ENCODE data around the gene MED25. TPM values are rescaled to one million over a fixed set of nuclear protein-coding genes. Genes with fewer than 3 reads are reported as not detected.

Gene MED25
- total and polyA plus RNA-seq, 4 donors, result 42.6 to 75.2 (median 48.1) TPM

GRCh38 chr19:49787746-49788145 is 30.3 kb upstream of the MED25 start:
- H3K27me3 ChIP-seq (ENCODE audit: control insufficient read depth in 3 of 3, insufficient read depth in 3 of 3, low read length in 2 of 3), result no peaks in the 10 kb centered on the region
- no peak for ATAC-seq (ENCODE audit: insufficient read depth, low FRiP score)
- no peak for DNase-seq
- no peak for TF ChIP-seq CTCF (IDR thresholded peaks at IDR 0.05; ENCODE audit: control extremely low read depth, extremely low read depth)
- H3K9me3 ChIP-seq (ENCODE audit: control insufficient read depth in 4 of 4, insufficient read depth in 3 of 4, low read length in 3 of 4), result no peaks in the 10 kb centered on the region
- no peak overlapping the region for H3K4me3 ChIP-seq
- no peak overlapping the region for H3K27ac ChIP-seq (ENCODE audit: low read depth in 1 of 2, low read length in 1 of 2)
- no peak overlapping the region for H3K9ac ChIP-seq (ENCODE audit: insufficient read depth in 1 of 2, low read length in 2 of 2)
- WGBS, 2 donors, result 90 to 94% methylated on average over 5 of the region's 5 CpGs
- H3K4me1 ChIP-seq (ENCODE audit: control insufficient read depth in 5 of 5, insufficient read depth in 5 of 5, low read length in 5 of 5), result no peaks in the 10 kb centered on the region
- H3K36me3 ChIP-seq (ENCODE audit: control insufficient read depth in 4 of 4, insufficient read depth in 4 of 4, low read length in 4 of 4), result peaks cover 16 to 55% (median 37%) of the 10 kb centered on the region in 4 donors

GRCh38 chr19:49788857-49789256 is 29.2 kb upstream of the MED25 start:
- DNase-seq, result no peak

GRCh38 chr19:49790866-49791265 is 27.2 kb upstream of the MED25 start:
- TF ChIP-seq CTCF (IDR thresholded peaks at IDR 0.05; ENCODE audit: control extremely low read depth, extremely low read depth), result no peak
- H3K4me1 ChIP-seq (ENCODE audit: control insufficient read depth in 5 of 5, insufficient read depth in 5 of 5, low read length in 5 of 5), result no peaks in the 10 kb centered on the region
- WGBS, 2 donors, result 80 to 85% methylated on average over 9 of the region's 9 CpGs
- no peaks in the 10 kb centered on the region for H3K9me3 ChIP-seq (ENCODE audit: control insufficient read depth in 4 of 4, insufficient read depth in 3 of 4, low read length in 3 of 4)
- H3K4me3 ChIP-seq, result no peak overlapping the region
- no peak overlapping the region for H3K9ac ChIP-seq (ENCODE audit: insufficient read depth in 1 of 2, low read length in 2 of 2)
- DNase-seq (no peak), ATAC-seq (ENCODE audit: insufficient read depth, low FRiP score) (no peak)
- H3K27me3 ChIP-seq (ENCODE audit: control insufficient read depth in 3 of 3, insufficient read depth in 3 of 3, low read length in 2 of 3), result no peaks in the 10 kb centered on the region
- peaks cover 4 to 61% (median 37%) of the 10 kb centered on the region in 4 donors for H3K36me3 ChIP-seq (ENCODE audit: control insufficient read depth in 4 of 4, insufficient read depth in 4 of 4, low read length in 4 of 4)
- H3K27ac ChIP-seq (ENCODE audit: low read depth in 1 of 2, low read length in 1 of 2), result no peak overlapping the region

More at GRCh38 chr19:49788857-49789256, 29.2 kb upstream of the MED25 start:
- H3K4me3 ChIP-seq, result no peak overlapping the region
- 89 to 90% methylated on average over 10 of the region's 10 CpGs for WGBS, 2 donors
- no peak overlapping the region for H3K9ac ChIP-seq (ENCODE audit: insufficient read depth in 1 of 2, low read length in 2 of 2)
- ATAC-seq (ENCODE audit: insufficient read depth, low FRiP score), result no peak
- TF ChIP-seq CTCF (IDR thresholded peaks at IDR 0.05; ENCODE audit: control extremely low read depth, extremely low read depth), result no peak
- no peaks in the 10 kb centered on the region for H3K27me3 ChIP-seq (ENCODE audit: control insufficient read depth in 3 of 3, insufficient read depth in 3 of 3, low read length in 2 of 3)
- H3K9me3 ChIP-seq (ENCODE audit: control insufficient read depth in 4 of 4, insufficient read depth in 3 of 4, low read length in 3 of 4), result no peaks in the 10 kb centered on the region
- no peaks in the 10 kb centered on the region for H3K4me1 ChIP-seq (ENCODE audit: control insufficient read depth in 5 of 5, insufficient read depth in 5 of 5, low read length in 5 of 5)
- H3K27ac ChIP-seq (ENCODE audit: low read depth in 1 of 2, low read length in 1 of 2), result no peak overlapping the region
- H3K36me3 ChIP-seq (ENCODE audit: control insufficient read depth in 4 of 4, insufficient read depth in 4 of 4, low read length in 4 of 4), result peaks cover 5 to 54% (median 31%) of the 10 kb centered on the region in 4 donors
